ENCODE measurements around the gene RSPH1. TPM values are rescaled to one million over a fixed set of nuclear protein-coding genes. Genes with fewer than 3 reads are reported as not detected.
A peak's percentile ranks its signal among the peaks of the same experiment; 100 is the strongest.
"Not testable (repeated sequence)": the region's sequence is repeated elsewhere in the genome, so short reads cannot be mapped to it uniquely, and the experiment has no call there.

The RSPH1 gene
- total RNA-seq, 8 experiments from 2014 or later: 0.28 to 39.3 (median 1.5) TPM; not detected in 2

DNA sequence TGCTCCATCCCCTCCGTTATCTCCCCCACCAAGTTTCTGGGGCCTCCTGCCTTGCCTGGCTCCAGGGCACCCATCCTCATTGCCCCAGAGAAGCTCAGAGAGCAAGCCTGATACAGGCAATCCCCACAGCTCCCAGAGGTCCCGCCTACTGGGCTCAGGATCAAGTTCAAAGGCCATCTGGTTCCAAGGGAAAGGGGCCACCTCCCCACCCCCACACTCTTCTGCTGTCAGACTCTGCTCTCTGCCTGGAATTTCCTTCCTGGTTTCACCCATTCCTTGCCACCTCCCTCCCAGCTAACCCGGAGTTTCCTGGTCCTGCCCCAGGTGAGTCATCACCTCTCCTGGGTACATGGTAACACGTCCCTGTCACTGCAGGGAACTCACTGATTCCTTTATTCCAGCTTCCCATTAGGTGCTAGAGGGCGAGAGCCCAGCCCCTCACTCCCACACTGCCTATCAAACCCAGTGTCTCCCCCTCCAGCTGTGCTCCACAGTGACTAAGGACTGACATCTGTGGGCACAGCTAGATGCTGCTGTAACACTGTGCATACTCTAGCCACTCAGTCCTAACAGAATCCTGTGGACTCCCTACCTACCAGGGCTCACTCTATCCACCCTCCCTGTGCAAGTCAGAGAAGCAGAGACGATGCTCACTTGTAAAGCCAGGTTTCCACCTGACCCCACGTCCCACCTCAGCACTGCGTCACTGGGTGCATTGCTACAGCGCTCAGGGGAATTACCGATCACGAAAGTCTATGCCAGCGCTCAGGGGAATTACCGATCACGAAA, 21.8 kb downstream of the RSPH1 start:
- Histone ChIP-seq H3K4me1 (replicated peaks in 1 of 2) (peaks cover 3 to 6% of the 10 kb centered on the region in 2 donors), H3K27ac (no peak overlapping the region), H3K4me3 (no peak overlapping the region)
- WGBS, 10 experiments: 0 to 84% (median 67%) methylated on average over 1 to 10 of the region's 14 CpGs; no CpG with 5 or more reads in 3 of the 10 experiments
- peak; percentile 24 to 96 (median 92) for ATAC-seq (replicated peaks in 6 of 8)
- in situ Hi-C loops (cut with MboI; ENCODE audit: low pct_unique_long_range_greater_than_20kb in 2 of 9, low sequenced_read_pairs in 9 of 9, unreplicated experiment in 9 of 9): loop anchor here in 1 of 9 experiments (25.0 kb wide), 1 partner anchor 112 kb away; the partner anchor contains the start of genes TFF1 and TFF2

DNA sequence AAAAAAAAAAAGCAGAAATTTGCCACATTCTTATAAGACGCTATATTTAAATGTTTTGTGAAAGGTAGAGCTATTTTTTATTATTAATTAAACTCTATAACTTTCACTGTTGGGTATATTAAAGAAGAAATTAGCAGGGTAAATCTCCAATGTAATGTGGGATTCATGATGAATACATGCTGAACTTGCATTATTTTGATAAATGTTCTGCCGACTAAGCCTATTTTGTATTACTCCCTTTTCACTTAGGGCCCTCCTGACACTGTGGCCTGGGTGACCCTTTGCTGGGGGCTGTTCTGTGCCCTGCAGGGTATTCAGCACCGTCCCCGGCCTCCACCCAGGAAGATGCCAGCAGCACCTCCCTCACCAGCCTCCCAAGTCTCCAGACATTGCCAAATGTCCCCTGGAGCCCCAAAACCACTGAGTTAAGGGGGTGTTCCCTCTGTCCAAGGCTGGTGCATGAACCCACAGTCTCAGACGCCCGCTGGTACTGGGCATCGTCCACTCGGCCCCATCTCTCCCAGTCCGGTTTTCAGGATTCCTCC, 22.5 kb downstream of the RSPH1 start:
- Histone ChIP-seq H3K4me1 (replicated peaks in 1 of 2) (peaks cover 6 to 11% of the 10 kb centered on the region in 2 donors), H3K27ac (no peak overlapping the region), H3K4me3 (no peak overlapping the region)
- 43 to 100% (median 82%) methylated on average over 1 to 9 of the region's 9 CpGs; no CpG with 5 or more reads in 1 of the 10 experiments for WGBS, 10 experiments
- in situ Hi-C loops (cut with MboI; ENCODE audit: low pct_unique_long_range_greater_than_20kb in 2 of 9, low sequenced_read_pairs in 9 of 9, unreplicated experiment in 9 of 9): loop anchor here in 1 of 9 experiments (25.0 kb wide), 1 partner anchor 111 kb away; the partner anchor contains the start of genes TFF1 and TFF2
- no peak for ATAC-seq (replicated peaks in 6 of 8)

DNA sequence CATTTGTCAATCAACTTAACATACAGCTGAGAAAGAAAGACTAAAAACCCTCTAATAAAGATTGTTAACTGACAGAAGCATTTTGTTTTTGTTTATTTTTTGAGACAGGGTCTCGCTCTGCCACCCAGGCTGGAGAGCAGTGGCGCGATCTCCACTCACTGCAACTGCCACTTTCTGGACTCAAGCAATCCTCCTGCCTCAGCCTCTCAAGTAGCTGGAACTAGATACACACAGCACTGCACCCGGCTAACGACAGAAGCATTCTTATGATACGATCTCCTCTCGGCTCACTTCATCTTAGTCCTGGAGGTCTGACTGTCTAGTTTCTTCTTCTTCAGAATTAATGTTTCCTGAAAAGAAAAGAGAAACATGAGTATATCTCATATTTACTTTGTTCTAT, 23.5 kb downstream of the RSPH1 start:
- 0 to 94% (median 85%) methylated on average over 1 to 7 of the region's 7 CpGs for WGBS, 10 experiments
- in situ Hi-C loops (cut with MboI; ENCODE audit: low pct_unique_long_range_greater_than_20kb in 2 of 9, low sequenced_read_pairs in 9 of 9, unreplicated experiment in 9 of 9): loop anchor here in 1 of 9 experiments (25.0 kb wide), 1 partner anchor 110 kb away; the partner anchor contains the start of genes TFF1 and TFF2
- no peak overlapping the region for H3K4me3 ChIP-seq

DNA sequence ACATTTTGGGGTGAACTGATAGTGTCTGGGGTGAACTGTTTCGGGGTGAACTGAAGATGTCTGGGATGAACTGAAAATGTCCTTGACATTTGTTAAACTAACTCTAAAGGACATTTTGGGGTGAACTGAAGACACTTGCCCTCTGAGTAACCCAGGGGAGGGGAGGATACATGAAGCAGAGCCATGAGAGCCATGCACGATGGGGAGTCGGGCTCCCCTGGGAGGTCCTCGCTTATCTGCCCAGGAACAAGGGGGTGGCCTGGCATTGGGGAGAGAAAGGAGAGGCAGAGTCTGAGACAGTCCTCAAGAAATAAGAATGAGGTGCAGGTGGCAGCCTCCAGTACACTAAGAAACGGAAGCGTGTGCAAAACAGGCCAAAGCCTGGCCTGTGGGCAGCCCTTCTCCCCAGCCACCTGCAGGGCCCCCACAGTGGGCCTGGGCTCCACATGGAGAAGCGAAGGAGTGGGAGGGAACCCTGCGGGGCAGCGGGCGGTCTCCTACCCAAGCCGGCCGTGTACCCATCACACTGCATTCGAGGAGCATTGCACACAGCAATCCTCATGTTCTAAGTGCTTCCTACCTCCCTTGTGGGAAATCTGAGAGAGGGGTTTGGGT, 24.2 kb downstream of the RSPH1 start:
- no peak for ATAC-seq (replicated peaks in 6 of 8)
- H3K27ac ChIP-seq: no peak overlapping the region
- no peak overlapping the region for H3K4me3 ChIP-seq
- peaks cover 16 to 24% of the 10 kb centered on the region in 2 donors for H3K4me1 ChIP-seq (replicated peaks in 1 of 2)
- in situ Hi-C loops (cut with MboI; ENCODE audit: low pct_unique_long_range_greater_than_20kb in 2 of 9, low sequenced_read_pairs in 9 of 9, unreplicated experiment in 9 of 9): loop anchor here in 1 of 9 experiments (25.0 kb wide), 1 partner anchor 110 kb away; the partner anchor contains the start of genes TFF1 and TFF2
- 68 to 100% (median 82%) methylated on average over 1 to 7 of the region's 13 CpGs; no CpG with 5 or more reads in 2 of the 10 experiments for WGBS, 10 experiments

More for the DNA sequence above, 23.5 kb downstream of the RSPH1 start:
- no peak for ATAC-seq (replicated peaks in 6 of 8)
- no peak overlapping the region for H3K27ac ChIP-seq
- H3K4me1 ChIP-seq (replicated peaks in 1 of 2): peaks cover 9 to 17% of the 10 kb centered on the region in 2 donors

DNA sequence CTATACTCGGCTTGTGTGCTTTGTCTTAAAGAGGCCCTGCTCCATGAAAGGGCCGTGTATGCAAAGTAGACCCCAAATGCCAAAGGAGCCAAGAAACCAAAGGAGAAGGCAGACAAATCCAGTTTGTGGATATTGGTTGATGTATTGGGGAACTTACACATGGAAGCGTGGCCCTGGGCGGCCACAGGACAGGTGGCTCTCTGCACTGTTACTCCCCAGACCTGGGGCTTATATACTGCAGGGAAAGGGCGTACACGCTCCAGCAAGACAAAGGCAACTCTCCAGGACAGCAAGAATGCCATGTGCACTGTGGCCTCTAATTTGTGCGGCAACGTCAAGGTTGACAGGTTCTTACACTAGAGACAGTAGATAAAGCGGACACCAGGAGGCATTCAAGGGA, 24.8 kb downstream of the RSPH1 start:
- WGBS, 10 experiments: 10 to 100% (median 80%) methylated on average over 1 to 4 of the region's 9 CpGs; no CpG with 5 or more reads in 4 of the 10 experiments
- Histone ChIP-seq H3K4me3 (no peak overlapping the region), H3K27ac (no peak overlapping the region), H3K4me1 (replicated peaks in 1 of 2) (peaks cover 18 to 27% of the 10 kb centered on the region in 2 donors)
- in situ Hi-C loops (cut with MboI; ENCODE audit: low pct_unique_long_range_greater_than_20kb in 2 of 9, low sequenced_read_pairs in 9 of 9, unreplicated experiment in 9 of 9): loop anchor here in 1 of 9 experiments (25.0 kb wide), 1 partner anchor 109 kb away; the partner anchor contains the start of genes TFF1 and TFF2
- no peak for ATAC-seq (replicated peaks in 6 of 8)

DNA sequence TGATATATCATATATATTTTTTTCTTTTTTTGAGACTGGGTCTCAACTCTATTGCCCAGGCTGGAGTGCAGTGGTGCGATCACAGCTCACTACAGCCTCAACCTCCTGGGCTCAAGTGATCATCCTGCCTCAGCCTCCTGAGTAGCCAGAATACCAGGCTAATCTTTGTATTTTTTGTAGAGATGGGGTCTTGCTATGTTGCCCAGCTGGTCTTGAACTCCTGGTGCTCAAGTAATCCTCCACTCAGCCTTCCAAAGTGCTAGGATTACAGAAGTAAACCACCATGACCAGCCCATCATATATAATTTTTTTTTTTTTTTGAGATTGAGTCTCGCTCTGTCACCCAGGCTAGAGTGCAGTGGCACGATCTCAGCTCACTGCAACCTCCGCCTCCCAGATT, 26.3 kb downstream of the RSPH1 start:
- in situ Hi-C loops (cut with MboI; ENCODE audit: low pct_unique_long_range_greater_than_20kb in 2 of 9, low sequenced_read_pairs in 9 of 9, unreplicated experiment in 9 of 9): loop anchor here in 1 of 9 experiments (25.0 kb wide), 1 partner anchor 107 kb away; the partner anchor contains the start of genes TFF1 and TFF2
- not testable (repeated sequence) for H3K4me3 ChIP-seq; ATAC-seq (replicated peaks in 6 of 8); H3K27ac ChIP-seq
- 35 to 100% (median 80%) methylated on average over 1 to 4 of the region's 4 CpGs; no CpG with 5 or more reads in 2 of the 10 experiments for WGBS, 10 experiments
- peaks cover 18 to 27% of the 10 kb centered on the region in 2 donors for H3K4me1 ChIP-seq (replicated peaks in 1 of 2)

DNA sequence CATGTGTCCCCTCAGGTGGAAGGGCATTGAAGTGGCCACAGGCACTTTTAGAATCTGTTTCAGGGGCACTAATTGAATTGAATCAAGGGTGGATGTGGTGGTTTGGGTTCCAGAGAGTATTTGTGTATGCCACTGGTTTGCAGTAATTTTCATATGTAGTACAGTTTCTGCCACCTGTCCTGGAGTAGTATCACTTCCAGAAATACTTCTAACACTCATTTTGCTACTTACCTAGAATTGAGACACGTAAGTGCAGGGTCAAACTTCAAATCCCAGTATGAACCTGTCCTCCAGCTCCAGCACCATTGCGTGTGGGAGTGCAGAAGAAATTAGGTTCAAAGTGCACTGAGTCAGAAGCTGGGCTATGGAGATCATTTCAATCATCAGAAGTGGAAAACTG, 26.8 kb downstream of the RSPH1 start:
- WGBS, 10 experiments: 0 to 100% (median 100%) methylated on average over 1 to 2 of the region's 2 CpGs; no CpG with 5 or more reads in 5 of the 10 experiments
- H3K4me3 ChIP-seq: no peak overlapping the region
- no peak overlapping the region for H3K27ac ChIP-seq
- in situ Hi-C loops (cut with MboI; ENCODE audit: low pct_unique_long_range_greater_than_20kb in 2 of 9, low sequenced_read_pairs in 9 of 9, unreplicated experiment in 9 of 9): loop anchor here in 1 of 9 experiments (25.0 kb wide), 1 partner anchor 107 kb away; the partner anchor contains the start of genes TFF1 and TFF2
- no peak for ATAC-seq (replicated peaks in 6 of 8)
- H3K4me1 ChIP-seq (replicated peaks in 1 of 2): peaks cover 17 to 27% of the 10 kb centered on the region in 2 donors

DNA sequence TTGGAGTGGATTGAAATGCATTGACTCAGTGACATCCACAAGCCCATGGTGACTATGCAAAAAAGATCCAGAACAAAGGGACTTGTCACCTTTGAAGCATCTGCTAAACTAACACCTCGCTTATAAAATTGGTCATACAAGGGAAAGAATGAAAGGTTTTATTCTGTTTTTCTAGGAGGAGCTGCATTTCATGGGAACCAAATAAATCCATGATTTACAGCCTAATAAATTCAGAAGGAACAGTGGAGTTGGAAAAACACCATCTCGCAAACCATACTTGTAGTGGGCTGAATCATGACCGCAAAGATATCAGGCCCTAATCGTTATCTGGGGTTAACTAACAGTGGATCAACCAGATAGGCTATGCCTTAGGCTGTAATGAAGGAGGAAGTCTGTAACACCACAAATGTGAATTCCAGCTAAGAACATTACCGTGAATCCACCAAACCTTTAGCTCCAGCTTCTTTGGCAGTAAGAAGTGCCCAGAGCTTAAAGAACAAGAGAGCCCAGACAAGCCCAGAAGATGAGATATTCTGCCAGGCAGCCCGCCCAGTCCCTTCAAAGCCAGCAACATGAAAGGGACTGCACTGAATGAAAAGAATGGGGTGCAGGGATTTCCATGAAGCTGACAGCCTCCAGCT, 27.4 kb downstream of the RSPH1 start:
- no peak overlapping the region for H3K4me3 ChIP-seq
- ATAC-seq (replicated peaks in 6 of 8): no peak
- 19 to 100% (median 65%) methylated on average over 1 to 6 of the region's 6 CpGs; no CpG with 5 or more reads in 1 of the 10 experiments for WGBS, 10 experiments
- no peak overlapping the region for H3K27ac ChIP-seq
- peaks cover 15 to 21% of the 10 kb centered on the region in 2 donors for H3K4me1 ChIP-seq (replicated peaks in 1 of 2)
- in situ Hi-C loops (cut with MboI; ENCODE audit: low pct_unique_long_range_greater_than_20kb in 2 of 9, low sequenced_read_pairs in 9 of 9, unreplicated experiment in 9 of 9): loop anchor here in 1 of 9 experiments (25.0 kb wide), 1 partner anchor 106 kb away; the partner anchor contains the start of genes TFF1 and TFF2

DNA sequence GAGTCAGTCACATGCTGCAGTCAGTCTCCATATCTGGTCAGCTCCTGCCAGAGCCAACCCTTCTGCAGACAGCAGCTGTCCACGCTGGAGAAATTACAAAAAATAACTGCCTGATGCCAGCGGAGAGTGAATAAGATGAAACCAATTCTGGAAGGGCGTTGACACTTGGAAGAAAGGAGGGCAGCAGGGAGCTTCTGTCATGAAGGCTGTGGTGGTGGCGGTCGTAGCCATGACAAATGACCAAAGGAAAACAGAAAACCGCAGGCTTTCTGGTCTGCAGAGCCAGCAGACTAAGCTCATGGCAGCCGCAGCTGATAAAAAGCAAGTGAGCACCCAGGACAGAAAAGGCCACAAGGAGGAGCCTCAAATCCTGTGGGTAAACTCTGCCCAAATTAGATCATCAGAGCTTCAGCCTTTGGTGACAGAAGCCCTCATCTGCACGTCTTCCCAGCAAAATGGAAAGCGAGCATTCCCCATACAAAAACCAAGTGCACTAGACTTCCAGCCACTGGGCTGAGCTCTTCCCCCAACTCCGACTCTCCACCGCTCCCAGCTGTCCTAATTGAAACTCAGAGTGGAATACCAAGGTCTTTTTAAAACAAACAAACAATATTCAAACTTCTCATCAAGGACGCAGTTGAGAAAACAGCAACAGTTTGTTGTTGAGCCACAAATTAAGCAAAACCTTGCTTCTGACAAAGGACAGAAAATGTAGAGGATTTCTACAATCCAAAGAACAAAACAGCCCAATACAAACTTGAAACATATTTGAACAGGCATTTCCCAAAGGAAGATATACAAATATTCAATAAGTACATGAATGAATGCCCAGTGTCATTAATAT, 28.7 kb downstream of the RSPH1 start:
- Histone ChIP-seq H3K4me1 (replicated peaks in 1 of 2) (peaks cover 17 to 21% of the 10 kb centered on the region in 2 donors), H3K27ac (peak overlapping the region; percentile 30 to 39), H3K4me3 (no peak overlapping the region)
- ATAC-seq (replicated peaks in 6 of 8): peak in 7 of 8 experiments; percentile 25 to 91 (median 84)
- in situ Hi-C loops (cut with MboI; ENCODE audit: low pct_unique_long_range_greater_than_20kb in 2 of 9, low sequenced_read_pairs in 9 of 9, unreplicated experiment in 9 of 9): loop anchor here in 1 of 9 experiments (25.0 kb wide), 1 partner anchor 105 kb away; the partner anchor contains the start of genes TFF1 and TFF2
- WGBS, 10 experiments: 0 to 100% (median 37%) methylated on average over 1 to 10 of the region's 12 CpGs

DNA sequence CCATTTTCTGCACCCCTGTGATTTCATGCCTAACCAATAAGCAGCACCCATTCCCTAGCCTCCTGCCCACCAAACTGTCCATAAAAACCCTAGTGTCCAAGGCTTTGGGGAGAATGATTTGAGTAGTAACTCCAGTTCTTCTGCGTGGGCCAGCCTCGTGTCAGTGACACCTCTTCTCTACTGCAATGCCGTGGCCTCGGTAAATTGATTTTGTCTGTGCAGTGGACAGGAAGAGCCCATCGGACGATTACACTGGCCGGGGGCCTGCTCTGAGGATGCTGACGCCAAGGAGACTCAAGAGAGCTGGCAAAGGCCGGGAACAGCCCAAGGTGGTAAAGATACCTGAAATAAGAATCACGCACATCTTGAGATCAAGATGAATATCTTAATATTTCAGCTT, 29.3 kb downstream of the RSPH1 start:
- H3K27ac ChIP-seq: peak overlapping the region; percentile 30 to 39
- ATAC-seq (replicated peaks in 6 of 8): peak in 4 of 8 experiments; percentile 2 to 14 (median 8)
- H3K4me1 ChIP-seq (replicated peaks in 1 of 2): peaks cover 17 to 21% of the 10 kb centered on the region in 2 donors
- no peak overlapping the region for H3K4me3 ChIP-seq
- 42 to 100% (median 80%) methylated on average over 1 to 10 of the region's 10 CpGs; no CpG with 5 or more reads in 3 of the 10 experiments for WGBS, 10 experiments
- in situ Hi-C loops (cut with MboI; ENCODE audit: low pct_unique_long_range_greater_than_20kb in 2 of 9, low sequenced_read_pairs in 9 of 9, unreplicated experiment in 9 of 9): loop anchor here in 1 of 9 experiments (25.0 kb wide), 1 partner anchor 104 kb away; the partner anchor contains the start of genes TFF1 and TFF2

DNA sequence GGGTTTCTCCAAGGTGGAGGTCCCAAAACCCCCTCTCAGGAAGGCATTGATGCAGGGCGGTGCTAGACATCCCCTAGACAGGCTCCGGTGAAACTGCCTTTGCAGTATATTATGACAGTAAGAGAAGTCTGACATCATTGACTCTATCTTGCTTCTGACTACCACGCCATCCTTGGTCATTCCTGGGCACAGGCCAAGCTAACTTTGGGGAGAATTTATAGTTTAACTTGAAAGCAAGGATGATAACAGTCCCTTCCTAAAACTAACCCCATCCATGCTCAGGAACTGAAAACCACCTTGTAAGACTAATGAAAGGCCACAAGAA, 30.3 kb downstream of the RSPH1 start:
- no peak overlapping the region for H3K27ac ChIP-seq
- 67 to 100% (median 100%) methylated on average over 1 to 3 of the region's 3 CpGs; no CpG with 5 or more reads in 5 of the 10 experiments for WGBS, 10 experiments
- in situ Hi-C loops (cut with MboI; ENCODE audit: low pct_unique_long_range_greater_than_20kb in 2 of 9, low sequenced_read_pairs in 9 of 9, unreplicated experiment in 9 of 9): loop anchor here in 1 of 9 experiments (25.0 kb wide), 1 partner anchor 103 kb away; the partner anchor contains the start of genes TFF1 and TFF2
- H3K4me3 ChIP-seq: no peak overlapping the region
- ATAC-seq (replicated peaks in 6 of 8): no peak
- H3K4me1 ChIP-seq (replicated peaks in 1 of 2): peaks cover 20 to 21% of the 10 kb centered on the region in 2 donors
